Peyer's patch (tissue), 4 donors: ENCODE measurements around the gene SAA2. TPM values are rescaled to one million over a fixed set of nuclear protein-coding genes. Genes with fewer than 3 reads are reported as not detected.
"Not testable (repeated sequence)": the region's sequence is repeated elsewhere in the genome, so short reads cannot be mapped to it uniquely, and the experiment has no call there.

Experiments used
- DNase-seq, 3 donors: peaks; one replicate each; pipeline ENCODE4 v3.0.0-alpha.2; 2017 to 2019
- H3K27ac ChIP-seq, 4 donors: fragments of 200-600 bp; sonication (generic); one replicate each; pipeline ENCODE4 v1.5.1; 2016 to 2019
- H3K27me3 ChIP-seq, 2 donors: fragments of 200-600 bp; sonication (generic); one replicate each; pipeline ENCODE4 v1.5.1; 2019
- H3K36me3 ChIP-seq, 3 donors: fragments of 200-600 bp; sonication (generic); one replicate each; pipeline ENCODE4 v1.5.1; 2016 to 2019
- H3K4me1 ChIP-seq, 4 donors: fragments of 200-600 bp; sonication (generic); one replicate each; pipeline ENCODE4 v1.5.1; 2016 to 2019
- H3K4me3 ChIP-seq, 4 donors: fragments of 200-600 bp; sonication (generic); 1 replicate in 3 of 4; 2 replicates in 1 of 4; pipeline ENCODE4 v1.5.1; 2016 to 2019; ENCODE audit warnings: mild to moderate bottlenecking in 1 of 4
- H3K9me3 ChIP-seq, 4 donors: fragments of 200-600 bp; sonication (generic); one replicate each; pipeline ENCODE4 v1.5.1; 2016 to 2019; ENCODE audit warnings: mild to moderate bottlenecking in 1 of 4
- POLR2A ChIP-seq, 2 donors: fragments of 450-650 bp; IDR thresholded peaks; one replicate each; pipeline ENCODE4 v1.5.1; 2017; ENCODE audit warnings: antibody characterized with exemption in 2 of 2, mild to moderate bottlenecking in 2 of 2, moderate library complexity in 2 of 2
- total RNA-seq, 4 donors: library from RNA; depleted of rRNA; stranded (reverse); fragments of >200 nt; gene quantifications; one replicate each; pipeline ENCODE4 v1.1.0, GENCODE V29; 2016
- TF ChIP-seq, protein P1 (sequence below), 6 experiments: fragments of 450-650 bp in 4 of 6; fragments of 200-600 bp in 2 of 6; sonication (generic) in 1 of 6; IDR thresholded peaks; one replicate each; pipeline ENCODE4 v1.5.1; 2017 to 2019; ENCODE audit warnings: antibody characterized with exemption in 6 of 6, mild to moderate bottlenecking in 3 of 6, moderate library complexity in 1 of 6

The SAA2 gene
- total RNA-seq, 4 donors from 2014 or later: 3.9 TPM; not detected in 3

DNA sequence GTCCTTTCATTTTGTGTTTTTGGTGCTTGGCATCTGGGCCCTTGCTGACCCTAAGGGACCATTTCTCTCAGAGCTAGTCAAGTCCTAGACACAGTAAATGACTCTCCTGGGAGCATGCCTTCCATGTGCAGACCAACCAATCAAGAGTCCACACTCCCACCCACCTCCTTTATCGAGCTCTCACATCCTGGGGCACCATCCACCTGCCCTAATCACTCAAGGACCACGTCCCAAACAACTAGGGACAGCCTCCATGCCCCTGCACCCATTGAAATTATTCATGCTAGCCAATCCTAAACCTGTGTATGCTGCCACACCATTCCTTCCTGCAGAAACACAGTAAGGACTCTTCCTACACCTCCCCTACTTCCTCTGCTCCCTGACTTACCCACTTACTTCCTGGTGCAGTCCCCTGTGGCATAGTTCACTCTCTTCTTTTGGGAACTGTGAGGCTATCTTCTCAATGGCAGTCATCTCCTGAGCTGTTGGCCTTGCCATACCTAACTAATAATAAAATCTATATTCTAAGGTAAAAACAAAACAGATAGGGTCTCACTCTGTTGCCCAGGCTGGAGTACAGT is 6.4 kb upstream of the SAA2 start:
- Histone ChIP-seq H3K9me3 (no peaks in the 10 kb centered on the region), H3K27me3 (no peaks in the 10 kb centered on the region), H3K4me1 (no peaks in the 10 kb centered on the region), H3K4me3 (no peak overlapping the region), H3K27ac (no peak overlapping the region), H3K36me3 (no peaks in the 10 kb centered on the region)
- DNase-seq: no peak
- no peak for TF ChIP-seq POLR2A (IDR thresholded peaks at IDR 0.05)
- TF ChIP-seq, protein P1, sequence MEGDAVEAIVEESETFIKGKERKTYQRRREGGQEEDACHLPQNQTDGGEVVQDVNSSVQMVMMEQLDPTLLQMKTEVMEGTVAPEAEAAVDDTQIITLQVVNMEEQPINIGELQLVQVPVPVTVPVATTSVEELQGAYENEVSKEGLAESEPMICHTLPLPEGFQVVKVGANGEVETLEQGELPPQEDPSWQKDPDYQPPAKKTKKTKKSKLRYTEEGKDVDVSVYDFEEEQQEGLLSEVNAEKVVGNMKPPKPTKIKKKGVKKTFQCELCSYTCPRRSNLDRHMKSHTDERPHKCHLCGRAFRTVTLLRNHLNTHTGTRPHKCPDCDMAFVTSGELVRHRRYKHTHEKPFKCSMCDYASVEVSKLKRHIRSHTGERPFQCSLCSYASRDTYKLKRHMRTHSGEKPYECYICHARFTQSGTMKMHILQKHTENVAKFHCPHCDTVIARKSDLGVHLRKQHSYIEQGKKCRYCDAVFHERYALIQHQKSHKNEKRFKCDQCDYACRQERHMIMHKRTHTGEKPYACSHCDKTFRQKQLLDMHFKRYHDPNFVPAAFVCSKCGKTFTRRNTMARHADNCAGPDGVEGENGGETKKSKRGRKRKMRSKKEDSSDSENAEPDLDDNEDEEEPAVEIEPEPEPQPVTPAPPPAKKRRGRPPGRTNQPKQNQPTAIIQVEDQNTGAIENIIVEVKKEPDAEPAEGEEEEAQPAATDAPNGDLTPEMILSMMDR (IDR thresholded peaks at IDR 0.05): no peak

DNA sequence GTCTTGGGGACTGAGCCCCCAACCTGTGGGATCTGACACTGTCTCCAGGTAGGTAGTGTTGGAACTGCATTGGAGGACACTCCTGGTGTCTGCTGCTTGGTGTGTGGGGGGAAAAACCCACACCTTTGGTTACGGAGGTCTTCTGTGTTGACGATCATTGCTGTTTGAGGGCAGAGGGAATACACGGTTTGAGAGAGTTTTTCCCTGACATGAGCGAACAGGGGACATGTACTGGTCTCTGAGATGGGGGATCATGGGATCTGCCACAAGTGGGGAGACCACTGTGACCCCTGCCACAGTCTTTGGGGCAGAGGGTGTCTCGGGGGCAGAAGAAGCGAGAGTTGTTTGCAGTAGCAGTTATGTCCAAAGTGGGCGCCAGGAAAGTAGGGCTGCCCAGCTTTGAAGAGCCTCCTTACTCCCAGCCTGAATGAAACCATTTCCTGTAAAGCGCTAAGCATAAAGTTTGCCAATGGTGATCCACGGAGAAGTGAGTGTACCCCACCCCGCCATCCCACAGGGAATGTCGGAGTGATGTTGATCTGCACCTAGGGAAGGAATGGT is 5.4 kb upstream of the SAA2 start:
- TF ChIP-seq, protein P1 (IDR thresholded peaks at IDR 0.05): no peak

DNA sequence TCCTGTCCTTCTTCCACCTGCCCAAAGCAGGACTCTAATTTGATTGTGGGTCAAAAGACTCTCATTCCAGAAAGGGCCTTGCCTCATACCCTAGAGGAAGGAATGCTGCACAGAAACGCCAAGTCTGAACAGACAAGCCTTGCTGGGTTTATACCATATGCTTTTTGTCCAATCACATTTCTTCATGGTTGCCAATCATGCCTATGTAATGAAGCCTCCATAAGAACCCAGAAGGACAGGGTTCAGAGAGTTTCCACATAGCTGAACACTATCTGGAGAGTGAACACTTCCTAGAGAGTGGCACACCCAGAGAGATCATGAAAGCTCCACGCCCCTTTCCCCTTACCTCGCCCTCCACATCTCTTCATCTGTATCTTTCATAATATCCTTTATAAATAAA is 4.8 kb upstream of the SAA2 start:
- no peak for DNase-seq
- Histone ChIP-seq H3K36me3 (no peaks in the 10 kb centered on the region), H3K27me3 (no peaks in the 10 kb centered on the region), H3K4me1 (no peaks in the 10 kb centered on the region), H3K27ac (peak overlapping the region in 1 of 4 donors; percentile 8), H3K4me3 (no peak overlapping the region), H3K9me3 (no peaks in the 10 kb centered on the region)
- TF ChIP-seq, protein P1 (IDR thresholded peaks at IDR 0.05): peak in 3 of 6 experiments; percentile 18 to 22 (median 19)
- TF ChIP-seq POLR2A (IDR thresholded peaks at IDR 0.05): no peak

More for the DNA sequence above, 5.4 kb upstream of the SAA2 start:
- Histone ChIP-seq H3K36me3 (no peaks in the 10 kb centered on the region), H3K4me3 (no peak overlapping the region), H3K9me3 (no peaks in the 10 kb centered on the region), H3K27me3 (no peaks in the 10 kb centered on the region), H3K27ac (peak overlapping the region in 1 of 4 donors; percentile 8), H3K4me1 (no peaks in the 10 kb centered on the region)
- no peak for DNase-seq

DNA sequence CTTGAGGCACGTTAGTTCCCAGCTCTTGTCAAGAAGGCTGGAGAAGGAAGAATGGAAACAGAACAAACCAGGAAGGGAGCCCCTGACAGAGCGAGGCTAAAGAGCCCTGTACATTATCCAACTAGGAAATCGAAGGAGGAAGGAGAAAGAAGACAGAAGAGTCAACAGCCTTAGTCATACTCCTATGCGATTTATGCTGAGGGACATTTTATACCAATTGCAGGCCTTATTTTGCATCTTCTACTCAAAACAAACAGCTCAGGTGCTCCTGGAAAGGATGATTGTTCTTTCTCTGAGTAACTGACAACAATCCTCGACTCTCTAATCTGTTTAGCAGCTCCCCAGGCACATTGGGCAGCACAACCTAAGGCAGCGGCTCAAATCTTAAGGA is 1.3 kb downstream of the SAA2 start:
- not testable (repeated sequence) for H3K27me3 ChIP-seq, H3K36me3 ChIP-seq, H3K4me3 ChIP-seq, H3K4me1 ChIP-seq, DNase-seq, H3K9me3 ChIP-seq
- peak overlapping the region in 3 of 4 donors; percentile 72 to 87 (median 79) for H3K27ac ChIP-seq

DNA sequence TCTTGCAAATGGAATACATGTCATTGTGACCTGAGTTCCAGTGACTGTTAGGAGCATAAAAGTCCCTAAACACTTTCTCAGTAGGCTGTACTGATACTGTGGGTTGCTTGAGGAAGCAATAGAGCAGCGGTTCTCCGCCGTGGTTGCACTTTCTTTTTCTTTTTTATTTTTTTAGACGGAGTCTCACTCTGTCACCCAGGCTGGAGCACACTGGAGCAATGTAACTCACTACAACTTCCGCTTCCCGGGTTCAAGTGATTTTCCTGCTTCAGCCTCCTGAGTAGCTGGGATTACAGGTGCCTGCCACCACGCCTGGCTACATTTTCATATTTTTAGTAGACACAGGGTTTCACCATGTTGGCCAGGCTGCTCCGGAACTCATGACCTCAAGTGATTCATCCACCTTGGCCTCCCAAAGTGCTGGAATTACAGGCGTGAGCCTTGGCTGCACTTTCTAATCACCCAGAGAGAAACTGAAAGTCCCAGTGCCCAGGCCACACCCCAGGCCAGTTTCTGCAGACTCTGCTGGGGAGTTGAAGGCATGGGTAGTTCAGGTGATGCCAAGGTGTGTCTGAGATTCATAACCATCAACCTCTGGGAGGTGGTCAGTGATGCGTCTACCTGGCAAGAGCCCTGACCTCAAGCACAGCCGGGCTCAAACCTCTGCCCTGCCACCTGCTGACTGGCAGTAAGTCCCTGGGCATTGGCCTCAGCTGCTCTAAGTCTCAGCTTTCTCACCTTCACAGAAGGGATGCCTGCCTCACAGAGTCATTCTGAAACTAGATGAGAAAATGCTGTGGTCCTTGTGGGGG is 1.9 kb downstream of the SAA2 start:
- not testable (repeated sequence) for H3K9me3 ChIP-seq, H3K4me1 ChIP-seq, H3K36me3 ChIP-seq, H3K27me3 ChIP-seq
- peak overlapping the region; percentile 72 to 87 (median 76) for H3K27ac ChIP-seq
- TF ChIP-seq, protein P1 (IDR thresholded peaks at IDR 0.05): peak in 1 of 6 experiments; percentile 14
- H3K4me3 ChIP-seq: peak overlapping the region in 3 of 4 donors; percentile 20 to 29 (median 20)
- DNase-seq: peak in 2 of 3 donors; percentile 42 to 59

DNA sequence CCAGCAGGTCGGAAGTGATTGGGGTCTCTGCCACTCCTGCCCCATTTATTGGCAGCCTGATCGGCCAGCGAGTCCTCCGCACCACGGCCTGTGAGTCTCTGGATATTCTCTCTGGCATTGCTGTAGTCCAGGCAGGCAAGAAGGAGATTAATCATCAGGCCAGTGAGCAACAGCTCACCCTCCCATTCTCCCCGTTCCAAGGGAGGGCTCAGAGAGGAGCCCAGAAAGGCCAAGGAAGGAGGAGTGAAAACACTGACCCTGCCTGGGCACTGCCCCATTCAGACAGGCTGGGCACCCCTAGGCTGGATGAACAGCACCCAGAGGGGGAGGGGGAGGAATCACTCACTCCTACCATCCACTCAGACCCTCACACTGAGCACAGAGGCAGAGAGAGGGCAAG is 3.1 kb downstream of the SAA2 start:
- no peaks in the 10 kb centered on the region for H3K27me3 ChIP-seq
- H3K36me3 ChIP-seq: no peaks in the 10 kb centered on the region
- no peak overlapping the region for H3K4me3 ChIP-seq
- no peaks in the 10 kb centered on the region for H3K4me1 ChIP-seq
- TF ChIP-seq, protein P1 (IDR thresholded peaks at IDR 0.05): no peak
- no peak for TF ChIP-seq POLR2A (IDR thresholded peaks at IDR 0.05)
- no peak for DNase-seq
- H3K27ac ChIP-seq: no peak overlapping the region
- H3K9me3 ChIP-seq: no peaks in the 10 kb centered on the region
